PFSK-1 (cell line): ENCODE measurements around the gene FMN1.

Source experiments
- POLR2AphosphoS5 ChIP-seq: IDR thresholded peaks from 2 replicates; pipeline ENCODE4 v1.6.1; 2012; ENCODE audit warnings: low read depth, mild to moderate bottlenecking, control low read depth, low read length, moderate library complexity
- REST ChIP-seq, 2 experiments: IDR thresholded peaks; 2 replicates each; pipeline versions ENCODE4 v1.6.1 to v1.8.0; 2011 to 2012; ENCODE audit warnings: low read depth in 2 of 2, low read length in 2 of 2, control low read depth in 1 of 2, inconsistent platforms in 1 of 2, mild to moderate bottlenecking in 1 of 2, moderate library complexity in 1 of 2; ENCODE audit not compliant: insufficient read depth in 1 of 2
- TAF1 ChIP-seq: IDR thresholded peaks from 2 replicates; pipeline ENCODE4 v1.6.1; 2012; ENCODE audit warnings: low read length, control low read depth, borderline replicate concordance; ENCODE audit not compliant: insufficient read depth

- TF ChIP-seq REST (IDR thresholded peaks at IDR 0.05; ENCODE audit: insufficient read depth in 1 of 2, low read depth in 2 of 2, low read length in 2 of 2) (no peak), TAF1 (no peak), POLR2AphosphoS5 (no peak)
Observed at GRCh38 chr15:32944431-32944830, 250.1 kb downstream of the FMN1 start.
